Uterus (tissue), 2 donors: ENCODE data around the gene PRKCE.

Source experiments
- POLR2A ChIP-seq, 2 donors: fragments of 450-650 bp; IDR thresholded peaks; one replicate each; pipeline ENCODE4 v1.6.1; 2016; ENCODE audit warnings: antibody characterized with exemption in 2 of 2, mild to moderate bottlenecking in 1 of 2, moderate library complexity in 1 of 2
- TF ChIP-seq, protein P1 (sequence below), 4 experiments: fragments of 200-600 bp in 2 of 4; fragments of 450-650 bp in 2 of 4; sonication (generic) in 2 of 4; IDR thresholded peaks; one replicate each; pipeline ENCODE4 v1.5.1; 2016 to 2019; ENCODE audit warnings: antibody characterized with exemption in 4 of 4, mild to moderate bottlenecking in 2 of 4, moderate library complexity in 1 of 4

DNA sequence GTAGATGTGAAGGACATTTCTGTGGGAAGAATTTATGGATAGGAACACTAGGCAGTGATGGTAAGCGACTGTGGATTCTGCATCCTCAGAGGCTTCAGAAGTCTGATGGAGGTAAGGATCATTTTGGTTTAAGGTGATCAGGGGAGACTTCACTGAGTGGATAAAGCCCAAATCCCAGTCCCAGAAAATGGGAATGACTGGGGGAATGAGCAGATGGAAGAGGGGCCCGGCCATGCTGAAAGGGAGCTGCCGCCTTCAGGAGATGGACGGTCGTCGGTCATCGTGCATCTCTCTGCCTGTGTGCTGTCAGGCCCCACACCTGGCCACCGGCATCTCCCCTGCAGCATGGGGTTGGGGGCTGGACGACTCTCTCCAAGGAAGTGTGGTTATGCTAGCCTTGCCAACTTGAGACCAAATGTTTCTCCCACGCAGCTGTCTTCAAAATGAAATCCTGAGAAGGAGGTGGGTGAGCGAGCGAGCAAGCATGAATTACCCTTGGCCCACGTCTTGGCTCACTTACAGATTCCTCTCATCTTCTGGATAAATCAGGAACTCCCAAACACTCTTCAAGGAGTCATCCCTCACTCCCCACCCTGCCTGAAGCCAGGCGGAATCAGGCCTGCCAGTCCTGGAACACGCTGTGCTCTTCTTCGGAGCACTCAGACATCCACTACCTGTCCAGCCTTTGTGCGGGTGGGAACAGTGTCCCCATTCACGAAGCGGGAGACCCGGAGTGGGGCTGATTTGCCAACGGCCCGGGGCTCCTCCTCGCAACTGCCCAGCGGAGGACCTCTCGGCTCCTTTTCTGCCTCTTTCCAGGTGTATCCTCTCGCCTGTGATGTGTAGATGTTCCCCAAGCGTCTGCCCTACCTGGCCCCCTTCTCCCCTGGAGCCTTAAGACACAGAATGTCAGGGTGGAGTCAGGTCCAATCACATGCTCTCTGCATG lies 85.6 kb downstream of the PRKCE start:
- TF ChIP-seq, protein P1, sequence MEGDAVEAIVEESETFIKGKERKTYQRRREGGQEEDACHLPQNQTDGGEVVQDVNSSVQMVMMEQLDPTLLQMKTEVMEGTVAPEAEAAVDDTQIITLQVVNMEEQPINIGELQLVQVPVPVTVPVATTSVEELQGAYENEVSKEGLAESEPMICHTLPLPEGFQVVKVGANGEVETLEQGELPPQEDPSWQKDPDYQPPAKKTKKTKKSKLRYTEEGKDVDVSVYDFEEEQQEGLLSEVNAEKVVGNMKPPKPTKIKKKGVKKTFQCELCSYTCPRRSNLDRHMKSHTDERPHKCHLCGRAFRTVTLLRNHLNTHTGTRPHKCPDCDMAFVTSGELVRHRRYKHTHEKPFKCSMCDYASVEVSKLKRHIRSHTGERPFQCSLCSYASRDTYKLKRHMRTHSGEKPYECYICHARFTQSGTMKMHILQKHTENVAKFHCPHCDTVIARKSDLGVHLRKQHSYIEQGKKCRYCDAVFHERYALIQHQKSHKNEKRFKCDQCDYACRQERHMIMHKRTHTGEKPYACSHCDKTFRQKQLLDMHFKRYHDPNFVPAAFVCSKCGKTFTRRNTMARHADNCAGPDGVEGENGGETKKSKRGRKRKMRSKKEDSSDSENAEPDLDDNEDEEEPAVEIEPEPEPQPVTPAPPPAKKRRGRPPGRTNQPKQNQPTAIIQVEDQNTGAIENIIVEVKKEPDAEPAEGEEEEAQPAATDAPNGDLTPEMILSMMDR (IDR thresholded peaks at IDR 0.05): no peak
- no peak for TF ChIP-seq POLR2A (IDR thresholded peaks at IDR 0.05)
